ENCODE measurements around the gene LILRB5. TPM values are rescaled to one million over a fixed set of nuclear protein-coding genes. Genes with fewer than 3 reads are reported as not detected.

Gene LILRB5
- total RNA-seq, 1 donor from 2014 or later = 5.7 TPM

DNA sequence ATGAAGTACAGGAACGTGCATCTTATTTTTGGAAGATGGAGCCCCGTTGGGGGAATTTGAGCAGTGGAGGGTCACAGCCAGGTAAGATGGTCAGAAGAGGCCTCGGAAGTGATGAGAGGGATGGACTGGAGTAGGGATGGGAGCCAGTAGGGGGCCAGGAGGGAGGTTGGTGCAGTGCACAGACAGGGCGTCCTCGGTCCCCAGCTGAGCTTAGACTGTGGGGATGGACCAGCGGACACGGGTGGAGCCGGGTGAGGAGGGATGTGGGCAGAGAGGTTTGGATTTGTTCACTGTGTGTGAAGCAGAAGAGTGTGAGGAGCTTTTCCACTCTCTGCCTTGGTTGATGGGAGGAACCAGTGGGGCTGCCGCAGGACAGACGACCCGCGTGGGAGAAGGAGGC is 45.8 kb downstream of the LILRB5 start:
- peaks cover 52% of the 10 kb centered on the region for H3K4me1 ChIP-seq
- no peaks in the 10 kb centered on the region for H3K9me3 ChIP-seq (replicated peaks)
- DNase-seq = no peak
- no peak overlapping the region for H3K27ac ChIP-seq (replicated peaks)
- H3K27me3 ChIP-seq (ENCODE audit: low read depth) = no peaks in the 10 kb centered on the region
- peaks cover 22% of the 10 kb centered on the region for H3K36me3 ChIP-seq
- TF ChIP-seq, protein P1, sequence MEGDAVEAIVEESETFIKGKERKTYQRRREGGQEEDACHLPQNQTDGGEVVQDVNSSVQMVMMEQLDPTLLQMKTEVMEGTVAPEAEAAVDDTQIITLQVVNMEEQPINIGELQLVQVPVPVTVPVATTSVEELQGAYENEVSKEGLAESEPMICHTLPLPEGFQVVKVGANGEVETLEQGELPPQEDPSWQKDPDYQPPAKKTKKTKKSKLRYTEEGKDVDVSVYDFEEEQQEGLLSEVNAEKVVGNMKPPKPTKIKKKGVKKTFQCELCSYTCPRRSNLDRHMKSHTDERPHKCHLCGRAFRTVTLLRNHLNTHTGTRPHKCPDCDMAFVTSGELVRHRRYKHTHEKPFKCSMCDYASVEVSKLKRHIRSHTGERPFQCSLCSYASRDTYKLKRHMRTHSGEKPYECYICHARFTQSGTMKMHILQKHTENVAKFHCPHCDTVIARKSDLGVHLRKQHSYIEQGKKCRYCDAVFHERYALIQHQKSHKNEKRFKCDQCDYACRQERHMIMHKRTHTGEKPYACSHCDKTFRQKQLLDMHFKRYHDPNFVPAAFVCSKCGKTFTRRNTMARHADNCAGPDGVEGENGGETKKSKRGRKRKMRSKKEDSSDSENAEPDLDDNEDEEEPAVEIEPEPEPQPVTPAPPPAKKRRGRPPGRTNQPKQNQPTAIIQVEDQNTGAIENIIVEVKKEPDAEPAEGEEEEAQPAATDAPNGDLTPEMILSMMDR (IDR thresholded peaks at IDR 0.05; ENCODE audit: borderline replicate concordance) = no peak
- intact Hi-C loops (cut with micrococcal nuclease) = no loop called here
- H3K4me3 ChIP-seq = no peak overlapping the region

DNA sequence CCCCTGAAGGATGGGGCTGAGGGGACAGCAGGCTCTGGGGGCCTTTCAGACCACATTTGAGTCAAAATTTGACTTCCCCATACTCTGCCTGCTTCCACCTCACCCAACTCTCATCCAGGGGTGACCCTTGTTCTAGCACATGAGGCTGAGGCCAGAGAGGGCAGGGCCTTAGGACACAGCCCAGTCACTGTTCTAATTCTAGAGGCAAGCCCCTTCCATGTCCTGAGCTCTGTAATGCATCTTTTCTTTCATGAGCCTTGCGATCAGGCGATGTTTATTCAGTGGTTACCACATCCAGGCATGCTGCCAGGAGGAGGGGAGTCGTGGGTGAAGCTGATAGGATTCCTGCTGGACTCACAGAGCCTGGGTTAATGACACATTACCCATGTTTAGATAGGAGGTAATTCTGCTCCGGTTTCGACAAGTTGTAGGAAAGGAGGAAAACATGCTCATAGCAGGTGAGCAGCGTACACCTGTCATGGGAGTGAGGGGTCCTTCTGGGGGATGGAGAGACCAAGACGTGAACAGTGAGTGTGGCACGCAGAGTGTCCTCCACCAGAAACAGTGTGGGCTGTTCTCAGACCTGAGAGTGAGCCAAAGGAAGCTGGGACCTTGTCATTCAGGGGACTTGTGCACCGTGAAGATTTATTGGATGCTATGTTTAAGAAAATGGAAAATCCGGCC is 47.1 kb downstream of the LILRB5 start:
- H3K9me3 ChIP-seq (replicated peaks) = no peaks in the 10 kb centered on the region
- peak; percentile 80 for DNase-seq
- H3K4me3 ChIP-seq = no peak overlapping the region
- peaks cover 64% of the 10 kb centered on the region for H3K4me1 ChIP-seq
- TF ChIP-seq, protein P1 (IDR thresholded peaks at IDR 0.05; ENCODE audit: borderline replicate concordance) = no peak
- H3K27ac ChIP-seq (replicated peaks) = peak overlapping the region; percentile 79
- no peaks in the 10 kb centered on the region for H3K27me3 ChIP-seq (ENCODE audit: low read depth)
- peaks cover 35% of the 10 kb centered on the region for H3K36me3 ChIP-seq
- intact Hi-C loops (cut with micrococcal nuclease) = no loop called here

DNA sequence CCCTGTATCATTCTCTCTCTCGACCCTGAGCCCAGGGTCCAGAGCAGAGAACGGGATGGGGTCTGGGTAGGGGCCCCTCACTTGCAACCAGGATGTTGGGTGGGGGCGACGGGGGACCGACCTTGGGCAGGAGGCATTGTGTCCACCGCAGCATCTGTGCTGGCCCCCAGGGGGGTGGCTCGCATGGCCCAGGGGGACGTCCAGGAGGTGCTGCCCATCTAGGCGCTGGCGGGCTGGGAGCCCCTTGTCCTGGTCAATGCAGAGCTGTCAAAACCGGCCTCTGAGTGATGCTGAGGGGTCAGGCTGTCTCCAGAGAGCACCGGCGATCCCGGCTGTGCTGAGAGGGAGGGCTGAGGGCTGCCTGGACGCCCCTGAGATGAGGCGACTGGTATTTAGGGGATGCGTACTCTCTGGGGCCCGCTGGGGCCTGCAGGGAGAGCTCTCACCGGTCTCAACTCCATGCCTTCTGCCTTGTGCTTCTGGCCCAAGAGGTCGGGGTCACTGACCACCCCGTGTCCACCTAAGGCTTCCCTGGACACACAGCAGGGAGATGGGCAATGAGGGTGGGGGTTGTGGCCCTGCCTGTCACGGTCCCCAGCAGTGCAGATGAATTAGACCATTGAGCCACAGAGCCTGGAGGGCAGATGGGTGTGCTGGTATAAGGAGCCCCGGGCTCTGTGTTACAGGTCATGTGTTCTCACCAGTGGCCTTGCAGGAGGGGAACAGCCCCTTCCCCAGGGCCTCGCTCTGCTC is 47.8 kb downstream of the LILRB5 start:
- H3K4me1 ChIP-seq = peaks cover 72% of the 10 kb centered on the region
- H3K27ac ChIP-seq (replicated peaks) = peak overlapping the region; percentile 79
- H3K4me3 ChIP-seq = no peak overlapping the region
- H3K27me3 ChIP-seq (ENCODE audit: low read depth) = no peaks in the 10 kb centered on the region
- no peak for DNase-seq
- H3K36me3 ChIP-seq = peaks cover 42% of the 10 kb centered on the region
- intact Hi-C loops (cut with micrococcal nuclease) = no loop called here
- TF ChIP-seq, protein P1 (IDR thresholded peaks at IDR 0.05; ENCODE audit: borderline replicate concordance) = no peak
- no peaks in the 10 kb centered on the region for H3K9me3 ChIP-seq (replicated peaks)

DNA sequence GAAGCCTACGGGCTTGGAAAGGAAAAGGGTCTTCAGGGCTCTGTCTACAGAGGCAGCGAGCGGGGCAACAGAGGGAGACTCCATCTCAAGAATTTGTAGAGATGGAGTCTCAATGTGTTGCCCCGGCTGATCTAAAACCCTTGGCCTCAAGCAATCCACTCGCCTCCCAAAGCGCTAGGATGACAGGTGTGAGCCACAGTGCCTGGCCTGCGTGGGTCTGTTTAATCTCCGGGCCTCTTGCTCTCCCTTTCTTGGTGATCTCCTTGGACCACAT is 48.4 kb downstream of the LILRB5 start:
- H3K27ac ChIP-seq (replicated peaks) = peak overlapping the region; percentile 79
- DNase-seq = no peak
- H3K9me3 ChIP-seq (replicated peaks) = no peaks in the 10 kb centered on the region
- peaks cover 77% of the 10 kb centered on the region for H3K4me1 ChIP-seq
- no peaks in the 10 kb centered on the region for H3K27me3 ChIP-seq (ENCODE audit: low read depth)
- no peak overlapping the region for H3K4me3 ChIP-seq
- intact Hi-C loops (cut with micrococcal nuclease) = no loop called here
- peaks cover 47% of the 10 kb centered on the region for H3K36me3 ChIP-seq
- TF ChIP-seq, protein P1 (IDR thresholded peaks at IDR 0.05; ENCODE audit: borderline replicate concordance) = no peak

DNA sequence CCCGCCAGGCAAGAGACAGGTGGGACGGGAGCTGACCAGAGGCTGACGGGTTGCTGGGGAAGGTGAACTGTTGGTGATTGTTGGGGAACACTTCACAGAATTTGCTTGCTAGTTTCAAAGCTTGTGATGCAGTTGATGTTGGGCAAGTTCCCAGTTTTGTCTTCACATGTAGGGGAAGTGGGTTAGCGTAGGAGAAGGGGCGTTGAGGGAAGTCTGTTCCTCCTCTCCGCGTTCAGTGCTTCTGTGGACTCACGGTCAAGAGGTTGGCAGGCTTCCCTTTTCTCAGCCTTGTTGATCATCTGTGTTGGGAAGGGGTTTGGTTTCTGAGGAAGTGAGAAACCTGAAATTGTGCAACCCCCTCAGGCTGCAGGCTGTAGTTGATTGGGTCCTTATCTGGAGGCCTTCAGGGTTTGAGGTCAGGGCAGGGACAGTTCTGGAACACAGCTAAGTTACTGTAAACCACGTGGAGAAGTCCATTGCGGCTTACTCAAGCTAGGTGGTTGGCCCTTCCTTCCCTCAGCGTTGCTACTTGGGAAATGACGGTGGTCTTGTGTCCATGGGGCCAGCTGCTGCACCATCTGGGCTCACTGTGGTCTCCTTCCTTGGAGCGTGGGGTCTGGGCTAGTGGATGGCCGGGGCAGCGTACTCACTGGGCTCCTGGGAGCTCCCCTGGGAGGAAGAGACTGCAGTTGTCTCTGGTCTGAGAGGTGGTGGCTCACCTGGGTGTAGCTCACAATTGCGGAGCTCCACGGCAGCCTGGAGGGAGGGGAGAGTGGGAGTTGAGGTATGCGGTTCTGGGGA is 48.9 kb downstream of the LILRB5 start:
- Histone ChIP-seq H3K36me3 (peaks cover 52% of the 10 kb centered on the region), H3K27me3 (ENCODE audit: low read depth) (no peaks in the 10 kb centered on the region), H3K4me3 (no peak overlapping the region), H3K27ac (replicated peaks) (peak overlapping the region; percentile 79), H3K9me3 (replicated peaks) (no peaks in the 10 kb centered on the region), H3K4me1 (peaks cover 82% of the 10 kb centered on the region)
- intact Hi-C loops (cut with micrococcal nuclease) = no loop called here
- peak; percentile 52 for DNase-seq
- TF ChIP-seq, protein P1 (IDR thresholded peaks at IDR 0.05; ENCODE audit: borderline replicate concordance) = no peak
